LHCN-M2 (cell line): ENCODE results near the gene FXN. TPM values are rescaled to one million over a fixed set of nuclear protein-coding genes. Genes with fewer than 3 reads are reported as not detected.
A peak's percentile ranks its signal among the peaks of the same experiment; 100 is the strongest.
"Not testable (repeated sequence)": the region's sequence is repeated elsewhere in the genome, so short reads cannot be mapped to it uniquely, and the experiment has no call there.

ENCODE experiments used
- DNase-seq: peaks from one replicate; pipeline ENCODE4 v3.0.0-alpha.2; 2012; ENCODE audit warnings: low read depth
- total RNA-seq: library from RNA; depleted of rRNA; stranded (reverse); fragments of >200 nt; gene quantifications from 2 replicates; pipeline ENCODE4 v1.2.3, GENCODE V29; 2014

The FXN gene
- total RNA-seq, 1 experiment from 2014 or later: 11.1 TPM

DNA sequence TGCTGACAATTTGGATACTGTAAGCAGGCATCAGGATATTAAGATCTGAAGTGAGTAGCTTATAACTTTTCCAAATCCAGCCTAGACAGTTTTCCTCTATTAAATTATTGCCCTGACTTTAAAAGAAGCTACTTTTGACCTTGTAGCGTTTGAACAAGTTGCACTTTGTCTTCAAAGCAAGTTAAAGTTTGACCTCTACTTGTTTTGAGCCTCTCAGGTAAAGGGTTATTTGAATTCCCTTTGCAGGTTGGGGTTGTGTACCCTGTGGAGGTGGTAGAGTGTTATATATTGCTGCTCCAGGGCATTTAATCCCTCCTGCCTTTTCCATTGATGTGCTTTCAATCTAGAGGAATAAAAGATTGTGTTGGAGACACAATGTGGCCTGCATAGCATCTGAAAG is 30.1 kb downstream of the FXN start:
- no peak for DNase-seq

DNA sequence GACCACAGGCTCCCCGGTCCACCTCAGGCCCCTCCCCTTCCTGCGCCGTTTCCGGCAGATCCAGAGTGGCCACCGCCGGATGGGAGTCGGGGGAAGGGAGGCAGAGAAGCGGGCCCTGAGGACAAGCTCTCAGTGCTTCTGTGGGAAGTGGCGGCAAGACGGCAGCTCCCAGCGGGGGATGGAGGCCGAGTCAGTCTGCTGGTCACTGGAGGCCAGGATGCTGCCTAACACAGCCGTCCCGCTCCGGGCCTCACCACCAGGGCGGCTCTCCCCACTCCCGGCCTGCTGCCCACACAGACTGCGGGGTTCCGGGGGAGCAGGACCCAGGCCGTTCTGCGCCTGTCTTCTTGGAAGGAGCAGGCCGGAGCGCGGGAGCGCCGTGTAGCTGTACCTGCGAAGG is 31.4 kb downstream of the FXN start:
- DNase-seq: no peak

DNA sequence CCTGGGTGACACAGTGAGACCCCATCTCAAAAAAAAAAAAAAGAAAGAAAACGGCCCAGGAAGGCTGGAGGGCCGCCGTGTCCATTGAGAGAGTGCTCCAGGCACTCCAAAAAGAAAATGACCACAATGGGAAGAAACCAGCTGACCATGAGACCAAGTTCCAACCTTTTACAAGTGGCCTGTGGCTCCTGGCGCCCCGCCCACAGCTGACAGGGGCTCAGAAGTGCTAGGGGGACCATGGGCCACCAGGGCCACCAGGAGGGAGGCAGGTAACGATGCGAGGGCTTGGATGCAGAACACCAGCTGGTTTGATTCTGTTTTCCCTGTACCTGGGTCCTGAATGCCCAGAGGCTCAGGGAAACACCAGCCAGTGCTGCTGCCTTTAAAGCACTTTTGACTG is 34.6 kb downstream of the FXN start:
- no peak for DNase-seq

DNA sequence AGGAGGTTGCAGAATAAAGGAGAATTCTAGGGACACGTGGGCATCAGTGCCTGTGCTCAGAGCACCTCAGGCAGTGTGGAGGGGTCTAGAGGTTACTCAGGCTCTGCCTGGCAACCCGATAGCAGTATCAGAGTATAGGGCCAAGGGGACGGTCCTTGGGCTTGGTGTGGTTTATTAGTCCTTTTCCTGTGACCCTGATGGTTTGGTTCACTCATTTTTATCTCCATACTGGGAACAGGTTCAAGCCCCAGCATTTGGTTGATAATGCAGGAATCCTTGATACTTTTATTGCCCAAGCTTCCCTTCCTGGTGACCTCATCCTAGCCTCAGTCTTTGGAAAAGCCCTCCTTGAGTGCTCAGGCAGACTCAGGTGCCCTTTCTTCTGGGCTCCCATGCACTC is 35.5 kb downstream of the FXN start:
- no peak for DNase-seq

DNA sequence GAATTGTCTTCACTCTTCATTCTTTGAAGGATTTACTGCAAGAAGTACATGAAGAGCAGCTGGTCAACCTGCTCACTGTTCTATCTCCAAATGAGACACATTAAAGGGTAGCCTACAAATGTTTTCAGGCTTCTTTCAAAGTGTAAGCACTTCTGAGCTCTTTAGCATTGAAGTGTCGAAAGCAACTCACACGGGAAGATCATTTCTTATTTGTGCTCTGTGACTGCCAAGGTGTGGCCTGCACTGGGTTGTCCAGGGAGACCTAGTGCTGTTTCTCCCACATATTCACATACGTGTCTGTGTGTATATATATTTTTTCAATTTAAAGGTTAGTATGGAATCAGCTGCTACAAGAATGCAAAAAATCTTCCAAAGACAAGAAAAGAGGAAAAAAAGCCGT is 37.6 kb downstream of the FXN start:
- DNase-seq: no peak

DNA sequence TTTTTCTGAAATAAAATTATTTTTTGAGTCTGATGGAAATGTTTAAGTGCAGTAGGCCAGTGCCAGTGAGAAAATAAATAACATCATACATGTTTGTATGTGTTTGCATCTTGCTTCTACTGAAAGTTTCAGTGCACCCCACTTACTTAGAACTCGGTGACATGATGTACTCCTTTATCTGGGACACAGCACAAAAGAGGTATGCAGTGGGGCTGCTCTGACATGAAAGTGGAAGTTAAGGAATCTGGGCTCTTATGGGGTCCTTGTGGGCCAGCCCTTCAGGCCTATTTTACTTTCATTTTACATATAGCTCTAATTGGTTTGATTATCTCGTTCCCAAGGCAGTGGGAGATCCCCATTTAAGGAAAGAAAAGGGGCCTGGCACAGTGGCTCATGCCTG is 39.2 kb downstream of the FXN start:
- DNase-seq: no peak

DNA sequence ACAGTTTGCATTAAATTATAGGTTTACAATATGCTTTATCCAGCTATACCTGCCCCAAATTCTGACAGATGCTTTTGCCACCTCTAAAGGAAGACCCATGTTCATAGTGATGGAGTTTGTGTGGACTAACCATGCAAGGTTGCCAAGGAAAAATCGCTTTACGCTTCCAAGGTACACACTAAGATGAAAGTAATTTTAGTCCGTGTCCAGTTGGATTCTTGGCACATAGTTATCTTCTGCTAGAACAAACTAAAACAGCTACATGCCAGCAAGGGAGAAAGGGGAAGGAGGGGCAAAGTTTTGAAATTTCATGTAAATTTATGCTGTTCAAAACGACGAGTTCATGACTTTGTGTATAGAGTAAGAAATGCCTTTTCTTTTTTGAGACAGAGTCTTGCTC is 41.0 kb downstream of the FXN start:
- no peak for DNase-seq

DNA sequence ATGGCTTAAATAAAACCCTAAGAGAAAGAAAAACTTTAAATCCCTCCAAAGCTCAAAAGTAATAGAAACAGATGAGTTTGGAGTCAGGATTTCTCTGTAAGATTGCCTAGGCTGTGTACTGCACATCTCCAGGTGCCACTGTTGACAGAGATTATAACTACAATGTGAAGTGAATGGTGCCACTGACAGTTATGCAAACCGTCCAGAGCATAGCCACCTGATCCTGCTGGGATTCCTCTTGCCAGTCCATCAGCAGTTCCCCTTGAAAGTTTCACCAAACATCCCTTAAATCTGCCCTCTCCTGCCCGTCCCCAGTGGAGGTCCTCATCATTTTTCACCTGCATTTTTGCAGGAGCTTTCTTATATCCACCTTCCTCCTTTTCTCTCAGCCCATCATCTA is 42.5 kb downstream of the FXN start:
- no peak for DNase-seq

DNA sequence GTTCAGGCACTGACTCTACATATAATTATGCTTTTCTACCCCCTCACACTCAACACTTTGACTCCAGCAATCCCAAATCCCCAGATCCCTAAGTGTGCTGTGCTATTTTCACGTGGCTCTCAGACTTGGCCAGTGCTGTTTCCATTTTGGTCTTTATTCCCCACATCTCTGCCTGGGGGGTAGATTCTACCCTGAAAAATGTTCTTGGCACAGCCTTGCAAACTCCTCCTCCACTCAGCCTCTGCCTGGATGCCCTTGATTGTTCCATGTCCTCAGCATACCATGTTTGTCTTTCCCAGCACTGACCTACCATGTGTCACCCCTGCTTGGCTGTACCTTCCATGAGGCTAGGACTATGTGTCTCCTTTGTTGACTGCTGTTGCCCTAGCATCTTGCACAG is 43.0 kb downstream of the FXN start:
- DNase-seq: no peak

DNA sequence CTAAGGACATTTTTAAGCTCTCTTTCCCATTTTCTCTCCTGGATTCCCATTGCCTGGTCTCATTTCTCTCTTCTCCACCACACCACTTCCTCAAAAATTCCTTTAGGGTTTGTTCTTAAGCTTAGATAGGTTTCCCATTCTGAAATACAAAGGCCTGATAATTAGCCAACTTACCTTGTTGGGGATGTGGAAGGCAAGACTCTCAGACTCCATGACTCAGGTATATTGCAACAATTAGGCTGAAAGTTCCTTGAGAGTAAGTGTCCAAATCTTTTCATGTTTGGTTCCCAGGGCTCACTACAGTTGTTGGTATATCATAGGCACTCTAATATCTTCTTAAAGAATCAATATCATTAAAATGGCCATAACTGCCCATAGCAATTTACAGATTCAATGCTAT is 43.6 kb downstream of the FXN start:
- no peak for DNase-seq

DNA sequence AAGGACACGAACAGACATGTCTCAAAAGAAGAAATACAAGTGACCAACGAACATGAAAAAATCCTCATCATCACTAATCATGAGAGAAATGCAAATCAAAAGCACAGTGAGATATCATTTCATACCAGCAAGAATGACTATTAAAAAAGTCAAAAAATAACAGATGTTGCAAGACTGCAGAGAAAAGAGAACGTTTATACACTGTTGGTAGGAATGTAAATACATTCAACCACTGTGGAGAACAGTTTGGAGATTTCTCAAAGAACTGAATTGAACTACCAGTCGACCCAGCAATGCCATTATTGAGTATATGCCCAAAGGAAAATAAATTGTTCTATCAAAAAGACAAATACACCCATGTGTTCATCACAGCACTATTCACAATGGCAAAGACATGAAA is 45.7 kb downstream of the FXN start:
- no peak for DNase-seq

DNA sequence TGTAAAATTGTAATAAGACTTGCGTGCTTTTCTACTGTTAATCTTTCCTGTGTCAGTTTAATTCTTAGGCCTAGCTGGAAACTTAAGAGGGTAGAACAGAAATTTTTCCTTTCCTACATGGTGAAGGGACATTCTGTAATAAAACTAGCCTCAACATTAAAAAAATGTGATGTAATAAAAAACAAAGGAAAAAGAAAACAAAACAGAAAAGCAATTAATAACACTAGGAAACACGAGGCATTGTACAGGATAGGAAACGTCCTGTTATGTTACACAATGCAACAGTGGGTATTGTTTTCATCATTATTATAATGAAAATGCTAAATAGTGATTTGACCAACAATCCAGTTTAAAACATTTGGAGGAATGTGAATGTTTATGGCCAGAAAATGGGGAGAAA is 47.8 kb downstream of the FXN start:
- DNase-seq: no peak

DNA sequence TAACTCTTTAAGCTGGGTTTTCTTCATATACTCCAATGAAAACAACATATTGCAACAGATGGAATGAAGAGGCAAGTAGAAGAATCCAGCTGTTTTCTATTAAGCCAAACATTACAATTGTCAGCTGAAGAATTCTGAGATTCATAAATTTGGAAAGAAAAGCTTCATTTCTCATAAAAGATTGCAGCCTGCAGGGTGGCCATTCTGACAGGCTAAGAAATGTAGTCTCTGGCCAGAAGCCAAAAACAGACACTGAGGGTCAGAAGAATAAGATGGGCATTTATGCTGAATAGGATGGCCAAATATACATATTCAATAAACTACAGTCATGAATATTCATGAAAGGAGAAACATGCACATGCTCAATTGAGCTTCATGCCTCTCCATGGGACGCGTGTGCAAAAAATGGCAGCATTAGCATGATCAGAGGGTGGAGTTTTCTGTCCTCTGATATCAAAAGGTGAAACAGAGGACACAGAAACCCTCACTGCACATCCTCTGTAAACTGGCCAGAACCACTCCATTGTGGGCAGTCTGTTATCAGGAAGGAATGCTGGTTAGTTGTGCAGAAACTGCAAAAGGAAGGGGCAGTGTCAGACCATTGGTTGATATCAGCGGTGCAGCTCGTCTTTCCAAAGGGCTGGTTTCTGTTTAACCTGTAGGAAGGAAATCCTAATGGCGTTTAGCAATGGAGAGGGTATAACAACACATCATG is 50.2 kb downstream of the FXN start:
- DNase-seq: peak; percentile 6

DNA sequence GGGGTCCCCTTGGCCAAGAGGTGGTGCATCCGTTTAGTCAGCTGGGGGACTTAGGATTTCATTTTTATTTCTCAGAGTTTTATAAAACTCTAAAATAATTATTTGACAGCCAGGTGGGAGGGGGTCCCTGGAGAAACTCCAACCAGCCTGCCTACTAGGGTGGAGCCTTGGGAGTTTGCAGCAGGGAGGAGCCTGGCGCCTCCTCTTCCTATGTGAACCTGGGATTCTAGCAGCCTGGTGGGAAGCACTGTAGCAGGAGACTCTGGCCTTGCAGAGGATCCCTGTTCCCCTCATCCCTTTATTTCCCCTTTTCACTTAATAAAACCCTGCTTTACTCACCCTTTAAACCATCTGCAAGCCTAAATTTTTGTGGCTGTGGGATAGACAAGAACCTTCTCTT is 50.8 kb downstream of the FXN start:
- no peak for DNase-seq

DNA sequence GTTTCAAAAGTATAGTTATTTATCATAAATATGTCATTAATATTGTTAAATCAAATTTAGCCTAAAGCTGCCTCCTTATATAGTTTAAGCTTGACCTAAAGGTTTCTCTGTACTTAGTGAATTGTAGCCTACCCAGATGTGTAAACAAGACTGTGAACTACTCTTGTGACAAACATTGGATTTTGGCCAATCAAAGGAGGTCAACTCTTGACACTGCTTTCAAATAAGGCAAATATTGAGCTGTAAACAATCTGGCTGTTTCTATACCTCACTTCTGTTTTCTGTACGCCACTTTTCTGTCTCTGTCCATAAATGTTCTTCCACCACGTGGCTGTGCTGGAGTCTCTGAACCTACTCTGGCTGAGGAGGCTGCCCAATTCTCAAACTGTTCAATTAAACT is 51.2 kb downstream of the FXN start:
- DNase-seq: no peak

DNA sequence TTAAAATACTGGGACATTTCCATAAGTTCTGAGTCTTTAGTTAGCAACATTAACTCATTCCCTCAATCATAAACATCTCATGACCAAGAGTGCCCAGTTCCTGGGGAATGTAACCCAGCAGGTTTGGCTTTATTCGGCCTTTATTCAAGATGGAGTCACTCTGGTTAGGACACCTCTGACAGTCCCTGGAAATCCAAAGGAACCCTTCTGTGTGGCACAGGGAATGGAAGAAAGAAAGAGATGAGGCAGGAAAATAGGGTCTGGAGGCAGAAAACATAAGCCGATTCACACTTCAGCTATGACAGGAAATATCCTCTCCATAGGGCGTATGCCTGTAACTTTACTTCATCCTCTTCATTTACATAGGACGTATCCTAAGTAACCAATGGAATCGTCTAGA is 53.5 kb downstream of the FXN start:
- DNase-seq: no peak

DNA sequence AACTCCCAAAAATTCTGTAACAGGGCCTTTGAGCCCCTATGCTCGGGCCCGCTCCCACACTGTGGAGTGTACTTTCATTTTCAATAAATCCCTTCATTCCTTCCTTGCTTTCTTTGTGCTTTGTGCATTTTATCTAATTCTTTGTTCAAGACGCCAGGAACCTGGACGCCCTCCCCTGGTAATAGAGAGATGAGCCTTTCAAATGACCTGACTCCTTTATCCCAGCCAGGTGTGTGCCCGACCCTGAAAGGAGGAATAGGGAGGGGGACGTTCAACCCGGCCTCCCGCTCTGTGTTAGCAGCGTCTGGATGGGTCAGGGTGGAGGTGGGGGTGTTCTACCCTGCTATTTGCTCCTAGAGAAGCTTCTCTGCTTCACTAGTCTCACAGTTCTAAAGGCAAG is 53.9 kb downstream of the FXN start:
- no peak for DNase-seq

DNA sequence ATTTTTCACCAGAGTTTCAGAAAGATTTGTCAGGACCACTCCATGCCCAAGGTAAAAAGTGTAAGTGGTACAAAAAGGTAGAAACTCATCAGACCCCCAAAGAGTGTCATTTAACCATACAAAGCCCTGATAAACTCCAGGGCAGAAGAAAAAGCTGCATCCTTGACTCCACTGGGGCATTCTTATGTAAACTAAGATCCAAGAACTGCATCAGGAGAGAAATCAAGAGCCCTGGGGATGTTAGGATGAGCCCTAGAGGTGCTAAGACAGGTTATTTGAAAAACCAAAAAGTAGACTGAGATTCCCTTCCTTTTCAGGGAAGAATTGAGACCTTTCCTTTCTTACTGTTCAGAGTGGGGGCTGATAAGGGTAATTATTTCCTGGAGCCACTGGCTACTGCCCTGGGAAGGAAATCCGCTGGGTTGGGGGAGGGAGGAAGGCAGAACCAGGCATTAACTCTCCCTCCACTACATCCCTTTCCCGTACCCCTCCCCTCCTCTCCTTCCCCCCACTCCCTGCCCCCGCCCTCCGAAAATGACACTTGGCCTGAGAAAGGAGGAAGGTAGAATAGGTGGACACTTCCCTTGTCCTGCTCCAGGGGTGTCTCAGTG is 54.7 kb downstream of the FXN start:
- no peak for DNase-seq

DNA sequence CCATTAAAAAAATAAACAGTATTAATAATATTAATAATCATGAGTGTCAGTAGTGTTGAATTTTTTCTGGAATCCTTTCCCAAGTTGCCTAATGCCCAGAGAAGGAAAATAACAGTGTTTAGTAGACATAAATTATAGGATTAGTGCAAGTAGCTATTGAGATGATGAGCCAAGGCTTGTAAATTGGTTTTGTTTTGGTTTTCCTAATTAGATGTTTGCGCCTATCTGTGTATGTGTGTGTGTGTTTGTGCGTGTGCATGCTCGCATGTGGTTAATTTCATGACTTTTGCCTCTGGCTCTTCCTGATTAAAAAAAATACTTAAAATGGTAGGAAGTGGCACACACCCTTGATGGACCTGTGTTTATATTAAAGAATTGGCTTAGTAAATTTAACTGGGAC is 55.4 kb downstream of the FXN start:
- no peak for DNase-seq

DNA sequence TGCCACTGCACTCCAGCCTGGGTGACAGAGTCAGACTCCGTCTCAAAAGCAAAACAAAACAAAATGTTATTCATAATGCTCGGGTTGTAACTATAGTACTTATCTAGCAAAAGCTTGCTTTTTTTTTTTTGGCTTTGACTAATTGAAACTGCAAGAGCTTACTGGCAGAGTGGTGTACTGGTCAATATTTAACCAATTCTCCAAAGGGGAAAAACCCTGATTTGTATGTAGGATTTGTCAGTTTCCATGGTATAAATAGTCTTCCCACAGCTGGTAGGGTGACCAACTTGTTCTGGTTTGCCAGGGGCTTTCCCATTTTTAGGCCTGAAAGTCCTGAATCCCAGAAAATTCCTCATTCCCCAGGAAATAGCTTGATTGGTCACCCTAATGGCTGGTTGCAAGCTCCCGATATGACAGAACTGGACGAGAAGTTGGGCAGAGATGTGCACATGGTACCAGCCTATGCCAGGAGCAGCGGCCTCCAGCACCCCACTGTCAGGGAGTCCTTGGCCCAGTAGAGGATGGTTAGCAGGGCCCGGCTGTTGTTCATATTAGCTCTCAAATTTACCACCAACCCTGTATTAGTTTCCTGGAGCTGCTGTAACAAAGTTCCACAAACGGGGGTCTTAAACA is 58.0 kb downstream of the FXN start:
- DNase-seq: no peak

DNA sequence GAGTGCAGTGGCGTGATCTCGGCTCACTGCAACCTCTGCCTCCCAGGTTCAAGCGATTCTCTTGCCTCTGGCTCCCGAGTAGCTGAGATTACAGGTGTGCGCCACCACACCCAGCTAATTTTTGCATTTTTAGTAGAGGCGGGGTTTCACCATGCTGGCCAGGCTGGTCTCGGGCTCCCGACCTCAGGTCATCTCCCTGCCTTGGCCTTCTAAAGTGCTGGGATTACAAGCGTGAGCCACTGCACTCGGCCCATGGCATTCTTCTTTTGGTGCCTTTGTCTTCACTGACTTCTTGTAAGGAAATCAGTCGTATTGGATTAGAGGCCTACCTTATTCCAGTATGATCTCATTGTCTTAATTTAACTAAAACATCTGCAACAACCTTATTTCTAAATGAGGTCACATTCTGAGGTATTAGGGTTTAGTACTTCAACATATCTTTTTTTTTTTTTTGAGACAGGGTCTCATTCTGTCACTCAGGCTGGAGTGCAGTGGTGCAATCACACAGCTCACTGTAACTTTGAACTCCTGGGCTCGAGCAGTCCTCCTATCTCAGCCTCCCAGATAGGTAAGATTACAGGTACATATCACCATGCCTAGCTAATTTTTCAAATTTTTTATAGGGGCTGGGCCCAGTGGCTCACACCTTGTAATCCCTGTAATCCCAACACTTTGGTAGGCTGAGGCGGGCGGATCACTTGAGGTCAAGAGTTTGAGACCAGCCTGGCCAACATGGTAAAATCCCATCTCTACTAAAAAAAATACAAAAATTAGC is 59.0 kb downstream of the FXN start:
- not testable (repeated sequence) for DNase-seq

DNA sequence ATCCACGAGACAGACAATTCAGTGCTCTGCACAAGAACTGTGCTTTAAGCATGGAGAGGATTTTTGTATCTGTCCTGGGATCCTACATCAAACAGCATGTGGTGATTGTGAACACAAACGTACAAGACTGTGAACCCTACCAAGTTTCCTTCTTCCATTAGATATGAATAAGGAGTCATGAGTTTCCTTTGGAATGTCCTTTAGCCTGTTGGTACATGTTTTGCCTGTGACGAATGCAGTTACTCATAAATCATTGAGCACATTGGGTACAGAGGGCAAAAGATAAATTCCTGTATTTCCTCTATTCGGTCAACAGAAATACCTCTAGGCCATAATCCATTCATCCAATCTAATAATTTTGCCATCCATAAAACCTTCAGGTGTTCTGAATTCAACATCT is 61.5 kb downstream of the FXN start:
- peak; percentile 81 for DNase-seq
